ENCODE measurements around the gene CDKAL1. TPM values are rescaled to one million over a fixed set of nuclear protein-coding genes. Genes with fewer than 3 reads are reported as not detected.

The CDKAL1 gene
- total RNA-seq, 1 donor from 2014 or later = 14.8 TPM

- no peaks in the 10 kb centered on the region for H3K36me3 Mint-ChIP-seq (ENCODE audit: unreplicated experiment)
- H3K4me1 Mint-ChIP-seq (ENCODE audit: unreplicated experiment) = peaks cover 15% of the 10 kb centered on the region
- no peaks in the 10 kb centered on the region for H3K27me3 Mint-ChIP-seq (ENCODE audit: unreplicated experiment)
- DNase-seq (ENCODE audit: extremely low spot score, unreplicated experiment) = no peak
- H3K27ac Mint-ChIP-seq (ENCODE audit: unreplicated experiment) = no peak overlapping the region
- no peaks in the 10 kb centered on the region for H3K9me3 Mint-ChIP-seq (ENCODE audit: unreplicated experiment)
- TF ChIP-seq, protein P1, sequence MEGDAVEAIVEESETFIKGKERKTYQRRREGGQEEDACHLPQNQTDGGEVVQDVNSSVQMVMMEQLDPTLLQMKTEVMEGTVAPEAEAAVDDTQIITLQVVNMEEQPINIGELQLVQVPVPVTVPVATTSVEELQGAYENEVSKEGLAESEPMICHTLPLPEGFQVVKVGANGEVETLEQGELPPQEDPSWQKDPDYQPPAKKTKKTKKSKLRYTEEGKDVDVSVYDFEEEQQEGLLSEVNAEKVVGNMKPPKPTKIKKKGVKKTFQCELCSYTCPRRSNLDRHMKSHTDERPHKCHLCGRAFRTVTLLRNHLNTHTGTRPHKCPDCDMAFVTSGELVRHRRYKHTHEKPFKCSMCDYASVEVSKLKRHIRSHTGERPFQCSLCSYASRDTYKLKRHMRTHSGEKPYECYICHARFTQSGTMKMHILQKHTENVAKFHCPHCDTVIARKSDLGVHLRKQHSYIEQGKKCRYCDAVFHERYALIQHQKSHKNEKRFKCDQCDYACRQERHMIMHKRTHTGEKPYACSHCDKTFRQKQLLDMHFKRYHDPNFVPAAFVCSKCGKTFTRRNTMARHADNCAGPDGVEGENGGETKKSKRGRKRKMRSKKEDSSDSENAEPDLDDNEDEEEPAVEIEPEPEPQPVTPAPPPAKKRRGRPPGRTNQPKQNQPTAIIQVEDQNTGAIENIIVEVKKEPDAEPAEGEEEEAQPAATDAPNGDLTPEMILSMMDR (IDR thresholded peaks at IDR 0.05) = no peak
- H3K4me3 Mint-ChIP-seq (ENCODE audit: unreplicated experiment) = no peak overlapping the region
Measured at GRCh38 chr6:20700375-20700774, 166.1 kb downstream of the CDKAL1 start.

GRCh38 chr6:20702366-20702765 lies 168.1 kb downstream of the CDKAL1 start:
- no peaks in the 10 kb centered on the region for H3K9me3 Mint-ChIP-seq (ENCODE audit: unreplicated experiment)
- peaks cover 10% of the 10 kb centered on the region for H3K4me1 Mint-ChIP-seq (ENCODE audit: unreplicated experiment)
- no peaks in the 10 kb centered on the region for H3K27me3 Mint-ChIP-seq (ENCODE audit: unreplicated experiment)
- DNase-seq (ENCODE audit: extremely low spot score, unreplicated experiment) = no peak
- no peaks in the 10 kb centered on the region for H3K36me3 Mint-ChIP-seq (ENCODE audit: unreplicated experiment)
- no peak overlapping the region for H3K27ac Mint-ChIP-seq (ENCODE audit: unreplicated experiment)
- TF ChIP-seq, protein P1 (IDR thresholded peaks at IDR 0.05) = no peak
- no peak overlapping the region for H3K4me3 Mint-ChIP-seq (ENCODE audit: unreplicated experiment)

- Mint-ChIP-seq H3K27me3 (ENCODE audit: unreplicated experiment) (no peaks in the 10 kb centered on the region), H3K4me1 (ENCODE audit: unreplicated experiment) (peaks cover 10% of the 10 kb centered on the region), H3K27ac (ENCODE audit: unreplicated experiment) (no peak overlapping the region), H3K4me3 (ENCODE audit: unreplicated experiment) (no peak overlapping the region), H3K36me3 (ENCODE audit: unreplicated experiment) (no peaks in the 10 kb centered on the region), H3K9me3 (ENCODE audit: unreplicated experiment) (no peaks in the 10 kb centered on the region)
- no peak for DNase-seq (ENCODE audit: extremely low spot score, unreplicated experiment)
- TF ChIP-seq, protein P1 (IDR thresholded peaks at IDR 0.05) = no peak
Measured at GRCh38 chr6:20703049-20703448, 168.8 kb downstream of the CDKAL1 start.

GRCh38 chr6:20704325-20705025 lies 170.2 kb downstream of the CDKAL1 start:
- peak overlapping the region; percentile 48 for H3K27ac Mint-ChIP-seq (ENCODE audit: unreplicated experiment)

DNA sequence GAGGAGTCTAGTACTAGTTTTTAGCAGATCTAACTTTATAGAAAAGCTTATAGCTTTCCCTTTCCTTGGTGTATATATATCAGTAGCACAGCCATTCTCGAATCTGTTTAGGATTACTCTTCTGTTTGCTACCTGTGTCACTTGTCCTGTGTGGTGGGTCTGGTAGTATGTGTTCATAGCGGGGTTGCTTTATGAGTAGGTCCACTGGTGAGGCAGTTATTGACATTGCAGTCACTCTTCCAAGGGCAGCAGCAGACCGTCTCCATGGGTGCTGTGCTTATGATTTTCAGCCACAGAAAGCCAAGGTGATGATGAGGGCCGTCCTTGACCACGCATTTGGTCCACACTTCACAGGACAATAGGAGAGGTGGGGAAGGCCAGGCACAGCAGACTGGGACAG lies 171.5 kb downstream of the CDKAL1 start:
- TF ChIP-seq, protein P1 (IDR thresholded peaks at IDR 0.05) = no peak
- no peak overlapping the region for H3K27ac Mint-ChIP-seq (ENCODE audit: unreplicated experiment)
- H3K4me3 Mint-ChIP-seq (ENCODE audit: unreplicated experiment) = no peak overlapping the region
- peaks cover 10% of the 10 kb centered on the region for H3K4me1 Mint-ChIP-seq (ENCODE audit: unreplicated experiment)
- no peak for DNase-seq (ENCODE audit: extremely low spot score, unreplicated experiment)
- no peaks in the 10 kb centered on the region for H3K27me3 Mint-ChIP-seq (ENCODE audit: unreplicated experiment)
- H3K36me3 Mint-ChIP-seq (ENCODE audit: unreplicated experiment) = no peaks in the 10 kb centered on the region
- no peaks in the 10 kb centered on the region for H3K9me3 Mint-ChIP-seq (ENCODE audit: unreplicated experiment)

More at GRCh38 chr6:20704325-20705025, 170.2 kb downstream of the CDKAL1 start:
- Mint-ChIP-seq H3K27me3 (ENCODE audit: unreplicated experiment) (no peaks in the 10 kb centered on the region), H3K36me3 (ENCODE audit: unreplicated experiment) (no peaks in the 10 kb centered on the region), H3K9me3 (ENCODE audit: unreplicated experiment) (no peaks in the 10 kb centered on the region), H3K4me3 (ENCODE audit: unreplicated experiment) (peak overlapping the region; percentile 11), H3K4me1 (ENCODE audit: unreplicated experiment) (peaks cover 10% of the 10 kb centered on the region)
- TF ChIP-seq, protein P1 (IDR thresholded peaks at IDR 0.05) = no peak
- DNase-seq (ENCODE audit: extremely low spot score, unreplicated experiment) = no peak

All from osteocyte (in vitro differentiated cells).